ENCODE measurements around the gene OR6M1. TPM values are rescaled to one million over a fixed set of nuclear protein-coding genes. Genes with fewer than 3 reads are reported as not detected.

The OR6M1 gene
- total RNA-seq, 1 donor from 2014 or later: not detected

DNA sequence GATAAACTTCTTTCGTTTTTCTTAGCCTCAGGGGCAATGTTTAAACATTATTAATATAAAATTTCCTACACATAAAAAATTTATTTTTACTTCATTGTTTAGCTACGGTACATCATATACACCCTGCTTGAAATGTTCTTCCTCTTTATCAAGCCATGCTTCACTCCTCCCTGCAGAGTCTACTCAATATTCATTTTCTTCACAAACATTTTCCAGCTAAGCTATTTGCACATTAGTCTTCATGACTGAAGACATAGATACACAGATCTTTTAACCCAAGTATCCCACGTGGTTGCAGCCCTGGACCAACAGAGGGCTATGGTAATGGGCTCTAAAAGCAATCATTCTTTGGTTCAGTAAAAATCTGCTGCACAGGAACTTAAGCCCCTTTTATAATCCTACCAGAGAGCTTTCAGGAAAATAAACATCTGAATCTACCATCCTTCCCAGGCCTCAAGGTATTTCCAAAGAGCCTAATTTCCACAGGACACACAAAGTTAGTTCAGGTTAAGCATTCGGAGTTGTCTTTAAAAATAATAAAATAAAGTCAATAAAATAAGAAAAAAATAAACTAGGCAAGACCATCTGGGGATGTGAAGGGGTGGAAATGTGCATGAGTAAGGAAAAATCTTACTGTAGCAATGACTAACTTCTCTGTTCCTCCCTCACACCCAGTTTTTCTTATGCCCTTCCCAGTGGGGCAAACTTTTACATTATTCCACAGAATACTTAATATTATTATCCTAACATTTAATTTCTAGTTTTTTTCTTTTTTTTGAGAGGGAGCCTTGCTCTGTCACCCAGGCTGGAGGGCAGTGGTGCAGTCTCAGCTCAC lies 30.2 kb downstream of the OR6M1 start:
- no peak for DNase-seq (ENCODE audit: extremely low read depth, low read depth, low spot score)

DNA sequence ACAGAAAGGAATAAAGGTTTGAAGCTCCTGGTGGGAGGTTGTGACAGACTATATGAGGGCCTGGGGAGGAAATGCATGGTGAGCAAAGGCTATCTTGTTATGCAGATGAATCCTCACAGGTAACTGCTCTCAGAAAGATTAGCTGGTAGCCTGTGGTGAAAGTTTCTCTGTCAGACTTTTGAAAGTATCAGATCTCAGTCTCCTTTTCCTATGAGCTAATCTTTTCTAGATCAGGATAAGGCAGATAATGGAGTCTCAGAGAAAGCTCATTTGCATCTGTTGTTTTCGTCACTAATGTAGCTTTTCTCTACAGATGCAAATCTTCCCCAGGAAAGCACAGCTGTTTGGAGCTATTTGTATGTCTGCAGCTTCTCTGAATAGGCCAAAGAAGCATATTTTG lies 30.9 kb downstream of the OR6M1 start:
- DNase-seq (ENCODE audit: extremely low read depth, low read depth, low spot score): no peak

DNA sequence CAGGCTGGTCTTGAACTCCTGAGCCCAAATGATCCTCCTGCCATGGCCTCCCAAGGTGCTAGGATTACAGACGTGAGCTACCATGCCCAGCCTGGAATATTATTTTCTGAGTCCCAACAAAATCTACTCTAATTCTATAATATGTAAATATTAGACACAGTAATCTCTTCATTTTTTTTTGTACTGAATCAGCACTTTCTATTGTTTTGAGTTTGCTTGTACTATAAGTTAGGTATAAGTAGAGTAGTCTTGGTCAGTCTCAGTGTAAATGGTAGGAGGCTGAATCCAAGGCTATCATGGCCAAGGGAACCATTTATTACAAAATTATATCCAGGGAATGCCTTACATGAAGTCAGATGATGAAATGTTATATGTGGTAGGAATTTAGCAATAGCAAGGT lies 32.2 kb downstream of the OR6M1 start:
- DNase-seq (ENCODE audit: extremely low read depth, low read depth, low spot score): no peak

DNA sequence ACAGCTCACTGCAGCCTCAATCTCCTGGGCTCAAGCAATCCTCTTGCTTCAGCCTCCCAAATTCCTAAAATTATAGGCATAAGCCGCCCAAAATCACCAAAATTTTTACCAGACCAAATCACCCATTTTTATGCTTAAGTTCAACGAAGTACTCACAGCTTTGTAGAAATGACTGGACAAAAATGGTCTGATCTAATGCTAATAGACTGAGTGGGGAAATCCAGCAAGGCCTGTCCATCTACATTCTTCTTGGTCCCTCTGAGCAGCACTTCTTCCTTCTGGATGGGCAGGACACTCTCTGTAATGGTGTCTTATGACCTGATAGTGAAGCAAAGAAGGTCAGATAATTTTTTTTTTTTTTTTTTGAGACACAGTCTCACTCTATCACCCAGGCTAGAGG lies 33.1 kb downstream of the OR6M1 start:
- no peak for DNase-seq (ENCODE audit: extremely low read depth, low read depth, low spot score)

DNA sequence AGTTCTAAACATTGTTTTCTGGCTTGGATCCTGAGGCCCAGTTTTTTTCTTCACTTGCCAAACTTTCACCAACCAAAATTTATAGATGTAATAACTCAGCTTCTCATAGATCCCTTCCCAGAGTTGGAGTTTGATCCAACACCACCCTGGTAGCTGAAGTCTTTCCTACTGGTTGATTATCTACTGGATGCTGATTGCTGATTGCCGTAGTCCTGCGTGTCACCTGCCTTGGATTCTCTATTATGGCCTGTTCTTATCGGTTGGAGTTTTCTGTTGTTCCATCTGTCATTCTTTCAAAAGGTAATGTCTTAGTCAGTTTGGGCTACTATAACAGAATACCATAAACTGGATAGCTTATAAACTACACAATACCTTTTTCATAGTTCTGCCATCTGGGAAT lies 34.5 kb downstream of the OR6M1 start:
- no peak for DNase-seq (ENCODE audit: extremely low read depth, low read depth, low spot score)

DNA sequence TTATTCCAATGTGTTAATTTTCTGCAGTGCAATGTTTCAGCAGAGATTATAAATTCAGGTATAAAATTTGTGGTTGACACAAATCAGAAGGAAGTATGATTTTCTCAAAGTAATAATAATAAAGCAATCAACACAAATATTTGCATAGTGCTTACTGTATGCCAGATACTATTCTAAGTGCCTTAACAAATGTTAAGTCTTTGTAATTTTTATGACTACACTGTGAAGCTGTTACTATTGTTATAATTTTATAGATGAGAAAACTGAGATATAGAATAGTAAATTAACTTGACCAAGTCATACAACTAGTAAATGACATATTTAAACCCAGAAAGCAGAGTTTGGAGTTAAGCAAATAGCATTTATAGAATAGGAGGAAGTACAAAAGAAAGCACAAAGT lies 35.4 kb downstream of the OR6M1 start:
- DNase-seq (ENCODE audit: extremely low read depth, low read depth, low spot score): no peak

DNA sequence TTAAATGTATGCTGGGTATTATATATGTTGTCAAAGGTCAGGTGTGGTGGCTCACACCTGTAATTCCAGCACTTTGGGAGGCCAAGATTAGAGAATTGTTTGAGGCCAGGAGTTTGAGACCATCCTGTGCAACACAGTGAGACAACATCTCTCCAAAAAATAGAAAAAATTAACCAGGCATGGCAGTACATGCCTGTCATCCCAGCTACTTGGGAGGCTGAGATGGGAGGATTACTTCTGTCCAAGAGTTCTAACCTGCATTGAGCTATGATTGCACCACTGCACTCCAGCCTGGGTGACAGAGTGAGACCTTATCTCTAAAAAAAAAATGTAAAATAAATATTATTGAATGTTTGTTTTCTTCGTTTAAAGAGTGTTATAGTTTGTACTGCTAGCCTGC lies 40.5 kb downstream of the OR6M1 start:
- no peak for DNase-seq (ENCODE audit: extremely low read depth, low read depth, low spot score)

DNA sequence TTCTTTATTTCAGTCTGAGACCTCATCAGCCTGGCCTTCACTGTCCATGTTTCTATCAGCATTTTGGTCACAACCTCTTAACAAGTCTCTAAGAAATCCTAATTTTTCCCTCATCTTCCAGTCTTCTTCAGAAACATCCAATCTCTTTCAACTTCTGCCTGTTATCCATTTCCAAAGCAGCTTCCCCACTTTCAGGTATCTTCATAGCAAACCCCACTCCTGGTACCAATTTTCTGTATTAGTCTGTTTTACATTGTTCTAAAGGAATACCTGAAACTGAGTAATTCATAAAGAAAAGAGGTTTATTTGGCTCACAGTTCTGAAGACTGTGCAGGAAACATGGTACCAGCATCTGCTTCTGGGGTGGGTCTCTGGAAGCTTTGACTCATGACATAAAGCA lies 43.7 kb downstream of the OR6M1 start:
- DNase-seq (ENCODE audit: extremely low read depth, low read depth, low spot score): no peak

DNA sequence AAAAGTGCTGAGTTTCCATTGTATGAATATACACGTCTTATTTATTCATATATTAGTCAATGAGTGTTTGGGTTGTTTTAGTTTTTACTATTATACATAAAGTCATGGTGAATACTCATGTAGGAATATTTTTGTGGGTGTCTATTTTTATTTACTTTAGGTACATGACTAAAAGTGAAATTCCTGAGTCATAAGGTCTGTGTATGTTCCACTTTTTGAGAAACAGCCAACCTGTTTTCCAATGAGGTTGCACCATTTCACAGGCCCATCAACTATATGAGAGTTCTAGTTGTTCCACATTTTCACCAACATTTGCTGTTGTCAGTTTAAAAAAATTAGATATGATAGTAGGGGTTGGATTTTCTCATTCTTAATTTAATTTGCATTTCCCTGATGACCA lies 45.3 kb downstream of the OR6M1 start:
- no peak for DNase-seq (ENCODE audit: extremely low read depth, low read depth, low spot score)

DNA sequence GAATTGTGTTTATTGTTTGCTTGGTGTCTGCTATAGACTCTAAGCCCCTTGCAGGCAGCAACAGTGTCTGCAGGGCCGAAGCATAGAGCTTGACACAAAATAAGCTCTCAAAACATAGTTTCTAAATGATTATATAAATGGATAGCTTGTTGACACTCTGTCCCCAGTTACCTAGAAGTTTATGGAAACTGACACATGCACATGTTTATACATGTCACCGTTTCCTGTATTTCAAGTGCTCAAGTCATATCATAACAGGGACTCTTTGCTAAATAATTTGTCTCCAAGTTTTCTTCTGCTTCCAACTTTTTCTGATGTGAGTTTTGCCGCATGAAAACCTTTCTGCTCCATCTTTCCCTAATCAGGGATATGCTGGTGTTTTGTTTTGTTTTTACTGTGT lies 48.2 kb downstream of the OR6M1 start:
- no peak for DNase-seq (ENCODE audit: extremely low read depth, low read depth, low spot score)

DNA sequence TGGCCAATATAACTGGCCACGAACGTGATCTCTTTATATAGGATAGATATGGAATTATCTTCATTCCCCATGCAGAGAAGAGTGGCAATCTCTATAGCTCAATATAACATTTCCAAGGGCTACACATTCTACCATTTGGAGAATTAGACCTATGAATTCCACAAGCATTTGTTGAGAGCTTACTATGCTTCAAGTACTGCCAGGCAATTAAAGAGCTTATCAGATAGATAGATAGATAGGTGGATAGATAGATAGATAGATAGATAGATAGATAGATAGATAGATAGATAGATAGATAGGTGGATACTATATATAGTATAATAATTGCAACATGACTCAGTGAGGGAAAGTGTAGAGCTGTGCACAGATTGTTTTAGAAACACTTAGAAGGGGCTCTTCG lies 50.3 kb downstream of the OR6M1 start:
- DNase-seq (ENCODE audit: extremely low read depth, low read depth, low spot score): no peak

Other genes with a start within 250 kb of the OR6M1 start
- gene SCN3B, start 151.7 kb downstream of the OR6M1 start, total RNA-seq: 5.4 and 5.8 TPM in 2 replicates
- 6.9 and 7.3 TPM in 2 replicates for gene ZNF202, start 64.7 kb downstream of the OR6M1 start, total RNA-seq
- gene OR6X1, start 51.8 kb downstream of the OR6M1 start, total RNA-seq: not detected in 2 replicates
- not detected in 2 replicates for gene TMEM225, start 79.3 kb upstream of the OR6M1 start, total RNA-seq
- not detected in 2 replicates for gene OR8D4, start 95.8 kb upstream of the OR6M1 start, total RNA-seq
- not detected in 2 replicates for gene OR4D5, start 133.3 kb upstream of the OR6M1 start, total RNA-seq
- gene OR6T1, start 137.5 kb upstream of the OR6M1 start, total RNA-seq: not detected in 2 replicates
- gene OR10S1, start 171.4 kb upstream of the OR6M1 start, total RNA-seq: not detected in 2 replicates
- not detected in 2 replicates for gene OR10G6, start 188.8 kb upstream of the OR6M1 start, total RNA-seq
- not detected in 2 replicates for gene OR10G4, start 206.6 kb upstream of the OR6M1 start, total RNA-seq
- not detected in 2 replicates for gene OR10G9, start 216.7 kb upstream of the OR6M1 start, total RNA-seq
- gene OR10G8, start 220.4 kb upstream of the OR6M1 start, total RNA-seq: not detected in 2 replicates
- gene OR10G7, start 235.0 kb upstream of the OR6M1 start, total RNA-seq: not detected in 2 replicates

Measured in glomerular endothelial cell (primary cell).